GM19328 (cell line): ENCODE measurements around the gene CIRBP.
A peak's percentile ranks its signal among the peaks of the same experiment; 100 is the strongest.

Experiments used
- ATAC-seq: cut with Tn5 transposase; IDR thresholded peaks from one replicate; pipeline ENCODE4 v1.9.1; 2021; ENCODE audit warnings: mild to moderate bottlenecking, moderate library complexity; ENCODE audit not compliant: unreplicated experiment

CIRBP gene

DNA sequence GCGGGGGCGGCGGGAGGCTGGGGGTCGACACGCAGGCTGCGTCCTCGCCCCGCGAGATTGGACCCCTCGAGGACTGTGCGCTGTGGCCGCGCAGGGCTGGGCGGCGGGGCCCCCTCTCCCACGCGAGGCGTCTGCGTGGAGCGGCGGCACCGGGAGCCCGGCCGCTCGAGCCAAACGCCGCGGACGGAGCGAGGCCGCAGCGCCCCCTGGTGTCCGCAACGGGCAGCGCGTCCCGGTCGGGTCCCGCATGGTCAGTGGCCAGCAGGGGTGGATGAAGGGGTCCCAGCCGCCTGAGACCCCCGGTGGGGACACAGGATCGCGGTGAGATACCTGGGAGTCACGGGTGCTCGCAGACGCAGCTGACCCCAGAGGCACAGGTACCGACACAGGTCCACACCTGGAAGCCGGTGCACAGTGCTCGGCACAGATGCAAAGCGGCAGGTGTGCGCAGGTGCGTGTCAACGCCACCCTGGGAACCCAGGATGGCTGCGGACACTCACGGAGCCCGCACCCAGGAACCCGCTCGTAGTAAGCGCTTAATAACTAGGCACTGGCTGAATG lies 2.1 kb upstream of the CIRBP start:
- peak; percentile 11 for ATAC-seq

DNA sequence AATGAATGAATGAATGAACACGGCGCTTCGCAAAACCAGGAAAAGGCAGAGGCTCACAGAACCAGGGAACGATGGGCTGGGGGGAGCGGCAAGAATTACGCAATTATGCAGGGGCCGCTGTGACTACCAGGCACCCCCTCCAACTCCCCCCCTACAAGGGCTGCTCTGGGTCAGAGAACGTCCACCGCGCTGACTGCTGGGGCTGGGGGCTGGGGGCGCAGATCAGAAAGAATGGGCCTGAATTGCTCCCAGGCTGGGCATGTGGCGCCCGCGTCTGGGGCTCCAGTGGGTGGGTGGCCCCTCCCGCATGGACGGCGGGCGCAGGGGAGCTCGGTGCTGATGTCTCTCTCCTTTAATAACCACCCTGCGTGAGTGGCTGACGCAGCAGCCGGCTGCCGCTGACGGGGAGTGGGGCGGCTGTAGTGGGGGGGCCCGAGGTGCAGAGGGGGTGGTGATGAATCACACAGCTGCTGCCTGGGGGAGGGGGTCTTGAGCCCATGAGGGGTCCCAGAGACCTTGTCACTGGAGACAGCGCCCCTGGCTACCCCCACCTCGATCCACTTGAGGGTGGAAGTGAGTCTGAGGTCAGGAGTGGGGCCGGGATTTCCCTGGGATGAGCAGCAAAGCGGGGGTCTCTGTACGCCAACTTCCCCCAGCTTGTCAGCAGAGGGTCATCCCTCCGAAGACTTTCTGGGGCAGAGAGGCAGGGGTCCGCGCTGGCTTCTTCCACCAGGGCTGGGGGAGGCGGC lies 1.5 kb upstream of the CIRBP start:
- ATAC-seq: no peak

DNA sequence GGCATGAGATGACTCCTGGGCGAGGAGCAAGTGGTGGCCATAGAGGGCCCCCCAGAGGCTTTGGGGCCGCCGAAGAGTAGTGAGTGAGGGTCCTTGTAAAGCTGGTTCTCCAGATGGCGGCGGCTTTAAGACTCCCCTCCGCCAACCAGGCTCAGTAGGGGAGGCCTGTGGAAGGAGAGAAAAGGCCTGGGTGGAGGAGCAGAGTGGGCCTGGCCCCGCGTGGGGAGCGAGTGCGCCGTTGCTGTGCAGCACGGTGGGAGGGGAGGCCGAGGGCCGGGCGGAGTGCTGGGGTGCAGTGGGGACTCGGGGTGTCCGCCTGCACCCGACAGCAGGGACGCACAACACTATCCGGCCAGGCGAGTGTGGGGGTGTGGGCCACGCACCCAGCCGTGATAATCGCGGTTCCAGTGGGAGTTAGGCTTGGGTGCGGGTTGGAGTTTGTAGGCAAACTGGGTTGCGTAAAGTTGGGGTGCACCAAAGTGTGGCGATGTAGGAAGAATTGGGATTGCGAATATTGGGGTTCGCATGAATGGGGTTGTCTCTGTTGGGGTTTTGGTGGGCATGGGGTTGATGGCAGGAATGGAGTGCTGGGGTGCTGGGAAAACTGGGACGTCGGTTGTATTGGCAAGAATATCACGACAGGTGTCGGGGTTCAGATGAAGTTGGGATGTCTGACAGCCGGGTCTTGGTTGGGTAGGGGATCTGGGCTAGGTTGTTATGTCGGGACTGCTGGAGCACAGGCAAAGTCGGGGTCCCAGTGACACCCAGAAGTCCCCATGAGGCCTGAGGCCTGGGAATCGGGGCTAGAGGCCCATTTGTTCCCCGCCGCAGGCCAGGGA lies 687 bp upstream of the CIRBP start:
- no peak for ATAC-seq

DNA sequence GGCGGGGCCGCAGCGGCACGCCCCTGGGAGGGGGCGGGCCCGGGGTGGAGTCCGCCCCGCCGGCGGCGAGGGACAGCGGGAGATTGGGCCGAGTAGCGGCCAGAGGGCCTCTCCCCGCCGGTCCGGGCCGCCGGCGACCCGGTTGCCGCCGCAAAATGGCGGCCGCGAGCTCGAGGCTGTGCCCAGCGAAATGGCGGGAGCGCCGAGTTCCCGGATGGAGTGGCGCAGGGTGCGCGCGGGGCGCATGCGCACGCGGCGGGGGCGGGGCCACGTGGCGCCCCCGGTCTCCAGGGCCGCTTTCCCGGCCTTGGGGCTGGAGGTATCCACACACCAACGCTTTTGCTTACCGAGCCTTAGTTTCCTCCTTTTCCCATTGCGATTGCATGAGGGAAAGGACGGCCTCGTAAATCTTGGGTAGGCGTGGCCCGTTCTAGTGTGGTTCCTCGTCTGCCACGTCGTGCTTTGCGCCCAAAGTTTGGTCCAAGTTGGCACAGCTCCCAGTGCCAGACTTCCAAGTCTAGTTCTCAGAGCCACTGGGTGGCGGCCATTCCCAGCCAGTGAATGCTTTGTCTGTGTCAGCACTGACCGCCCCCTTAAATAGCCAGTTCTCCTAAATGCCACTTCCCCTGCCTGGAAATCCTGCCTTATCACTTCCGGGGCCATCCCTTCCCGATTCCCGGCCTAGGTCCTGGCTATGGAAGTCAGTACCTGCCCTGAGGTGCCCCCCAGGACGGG lies 513 bp downstream of the CIRBP start:
- ATAC-seq: peak; percentile 30

DNA sequence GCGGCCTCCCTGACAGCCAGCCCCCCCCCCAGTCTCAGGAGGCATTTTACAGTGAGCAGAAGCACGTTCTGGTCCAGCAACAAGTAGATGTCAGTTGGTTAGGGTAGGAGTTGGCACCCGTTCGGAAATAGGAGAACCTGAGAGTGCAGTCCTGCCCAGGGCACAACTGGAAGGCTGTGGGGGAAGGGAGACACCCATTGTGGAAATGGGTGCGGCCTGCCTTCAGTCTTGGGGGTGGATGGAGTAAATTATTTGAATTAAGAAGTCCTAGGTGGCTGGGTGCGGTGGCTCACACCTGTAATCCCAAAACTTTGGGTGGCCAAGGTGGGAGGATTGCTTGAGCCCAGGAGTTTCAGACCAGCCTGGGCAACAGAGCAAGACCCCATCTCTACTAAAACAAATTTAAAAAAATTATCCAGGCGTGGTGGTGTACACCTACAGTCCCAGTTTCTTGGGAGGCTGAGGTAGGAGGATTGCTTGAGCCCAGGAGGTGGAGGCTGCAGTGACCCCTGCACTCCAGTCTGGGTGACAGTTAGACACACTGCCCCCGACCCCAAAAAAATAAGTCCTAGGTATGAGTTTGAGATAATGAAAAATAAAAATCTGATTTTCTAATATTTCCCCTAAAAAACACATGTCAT lies 1.2 kb downstream of the CIRBP start:
- ATAC-seq: no peak

DNA sequence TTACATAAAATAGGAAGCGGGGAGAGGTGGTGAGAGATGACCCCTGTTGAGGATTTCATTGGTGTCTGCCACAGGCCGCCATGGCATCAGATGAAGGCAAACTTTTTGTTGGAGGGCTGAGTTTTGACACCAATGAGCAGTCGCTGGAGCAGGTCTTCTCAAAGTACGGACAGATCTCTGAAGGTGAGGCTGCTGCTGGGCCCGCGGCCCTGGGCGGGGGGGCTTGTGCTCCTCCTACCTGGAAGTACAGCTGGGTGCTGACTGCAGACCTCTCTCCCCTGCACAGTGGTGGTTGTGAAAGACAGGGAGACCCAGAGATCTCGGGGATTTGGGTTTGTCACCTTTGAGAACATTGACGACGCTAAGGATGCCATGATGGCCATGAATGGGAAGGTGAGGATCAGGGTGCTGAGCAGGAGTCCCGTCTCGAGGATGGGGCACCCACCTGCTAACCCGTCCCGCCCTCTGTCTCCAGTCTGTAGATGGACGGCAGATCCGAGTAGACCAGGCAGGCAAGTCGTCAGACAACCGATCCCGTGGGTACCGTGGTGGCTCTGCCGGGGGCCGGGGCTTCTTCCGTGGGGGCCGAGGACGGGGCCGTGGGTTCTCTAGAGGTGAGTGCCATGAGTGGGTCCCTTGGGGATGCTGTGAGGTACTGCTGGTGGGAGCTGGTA lies 1.9 kb downstream of the CIRBP start:
- ATAC-seq: no peak

DNA sequence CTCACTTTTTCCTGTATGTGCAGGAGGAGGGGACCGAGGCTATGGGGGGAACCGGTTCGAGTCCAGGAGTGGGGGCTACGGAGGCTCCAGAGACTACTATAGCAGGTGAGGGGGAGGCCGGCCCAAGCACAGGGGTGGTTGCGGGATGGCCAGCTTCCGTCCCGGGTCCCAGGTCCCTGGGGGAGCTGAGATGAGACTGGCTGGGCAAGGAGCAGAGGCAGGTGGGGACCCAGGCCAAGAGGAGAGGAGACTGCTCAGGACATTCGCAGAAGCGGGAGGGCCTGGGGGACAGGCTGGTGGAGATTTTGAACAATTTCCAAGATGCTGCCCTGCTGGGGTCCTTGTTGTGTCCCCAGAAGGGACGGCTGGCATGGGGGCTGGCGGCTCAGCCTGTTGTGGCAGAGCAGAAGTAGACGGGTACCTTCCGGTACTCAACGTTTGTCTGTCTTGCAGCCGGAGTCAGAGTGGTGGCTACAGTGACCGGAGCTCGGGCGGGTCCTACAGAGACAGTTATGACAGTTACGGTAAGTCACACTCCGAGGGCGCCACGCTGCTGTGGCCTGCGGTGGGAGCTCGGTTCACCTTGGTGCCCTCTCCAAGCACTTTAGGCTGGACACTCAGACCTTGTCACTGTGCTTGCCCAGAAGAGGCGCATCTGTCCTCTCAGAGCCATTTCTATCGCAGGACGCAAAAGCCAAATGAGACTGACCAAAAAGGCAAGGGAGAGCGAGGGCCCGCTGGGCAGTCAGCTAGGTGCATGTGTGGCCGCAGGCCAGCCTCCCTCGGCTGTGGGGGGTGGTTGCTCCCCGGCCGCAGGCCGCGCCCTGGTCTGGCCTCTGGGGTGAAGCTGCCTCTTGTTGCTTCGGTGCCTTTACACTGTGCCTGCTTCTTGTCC lies 2.6 kb downstream of the CIRBP start:
- no peak for ATAC-seq

DNA sequence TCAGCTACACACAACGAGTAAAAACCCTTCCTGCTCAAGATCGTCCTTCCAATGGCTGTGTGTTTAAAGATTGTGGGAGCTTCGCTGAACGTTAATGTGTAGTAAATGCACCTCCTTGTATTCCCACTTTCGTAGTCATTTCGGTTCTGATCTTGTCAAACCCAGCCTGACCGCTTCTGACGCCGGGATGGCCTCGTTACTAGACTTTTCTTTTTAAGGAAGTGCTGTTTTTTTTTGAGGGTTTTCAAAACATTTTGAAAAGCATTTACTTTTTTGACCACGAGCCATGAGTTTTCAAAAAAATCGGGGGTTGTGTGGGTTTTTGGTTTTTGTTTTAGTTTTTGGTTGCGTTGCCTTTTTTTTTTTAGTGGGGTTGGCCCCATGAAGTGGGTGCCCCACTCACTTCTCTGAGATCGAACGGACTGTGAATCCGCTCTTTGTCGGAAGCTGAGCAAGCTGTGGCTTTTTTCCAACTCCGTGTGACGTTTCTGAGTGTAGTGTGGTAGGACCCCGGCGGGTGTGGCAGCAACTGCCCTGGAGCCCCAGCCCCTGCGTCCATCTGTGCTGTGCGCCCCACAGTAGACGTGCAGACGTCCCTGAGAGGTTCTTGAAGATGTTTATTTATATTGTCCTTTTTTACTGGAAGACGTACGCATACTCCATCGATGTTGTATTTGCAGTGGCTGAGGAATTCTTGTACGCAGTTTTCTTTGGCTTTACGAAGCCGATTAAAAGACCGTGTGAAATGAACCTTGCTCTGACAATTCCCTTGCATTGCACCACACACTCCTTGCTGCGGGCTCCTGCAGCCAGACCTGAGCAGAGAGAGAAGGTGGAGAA lies 3.5 kb downstream of the CIRBP start:
- no peak for ATAC-seq

DNA sequence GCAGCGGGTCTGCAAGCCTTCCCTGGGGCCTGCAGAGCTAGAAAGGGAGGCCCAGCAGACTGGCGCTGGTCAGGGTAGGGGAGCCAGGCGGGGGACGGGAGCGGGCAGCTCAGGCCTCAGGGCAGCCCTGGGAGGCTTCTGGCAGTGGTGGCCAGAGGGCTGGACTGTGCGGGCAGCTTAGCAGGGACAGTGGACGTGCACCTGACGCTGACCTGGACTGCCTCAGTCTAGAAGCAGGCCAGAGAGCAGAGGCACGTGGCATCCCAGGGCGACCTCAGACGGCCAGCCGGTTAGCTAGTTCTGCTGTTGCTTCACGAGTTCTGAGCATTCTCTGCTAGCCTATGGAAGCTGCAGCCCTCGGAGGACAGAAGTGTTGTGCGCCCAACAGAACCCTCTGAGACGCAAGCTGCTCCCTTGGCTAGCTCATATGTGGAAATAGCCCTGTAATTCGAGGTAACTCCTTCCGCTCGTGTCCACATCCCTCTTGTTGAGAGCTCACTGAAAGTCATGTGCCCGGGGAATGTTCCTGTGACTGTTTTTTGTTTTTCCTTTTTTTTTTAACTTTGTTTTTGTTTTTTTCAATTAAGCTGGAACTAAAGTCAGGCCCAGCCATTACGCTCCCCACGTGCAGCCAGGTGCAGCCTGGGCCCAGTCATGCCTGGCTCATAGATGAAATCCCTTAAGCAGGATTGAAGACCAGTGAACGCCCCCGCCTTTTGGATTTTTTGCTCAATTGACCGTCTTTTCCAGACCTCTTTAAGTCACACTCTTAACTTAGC lies 4.3 kb downstream of the CIRBP start:
- no peak for ATAC-seq

DNA sequence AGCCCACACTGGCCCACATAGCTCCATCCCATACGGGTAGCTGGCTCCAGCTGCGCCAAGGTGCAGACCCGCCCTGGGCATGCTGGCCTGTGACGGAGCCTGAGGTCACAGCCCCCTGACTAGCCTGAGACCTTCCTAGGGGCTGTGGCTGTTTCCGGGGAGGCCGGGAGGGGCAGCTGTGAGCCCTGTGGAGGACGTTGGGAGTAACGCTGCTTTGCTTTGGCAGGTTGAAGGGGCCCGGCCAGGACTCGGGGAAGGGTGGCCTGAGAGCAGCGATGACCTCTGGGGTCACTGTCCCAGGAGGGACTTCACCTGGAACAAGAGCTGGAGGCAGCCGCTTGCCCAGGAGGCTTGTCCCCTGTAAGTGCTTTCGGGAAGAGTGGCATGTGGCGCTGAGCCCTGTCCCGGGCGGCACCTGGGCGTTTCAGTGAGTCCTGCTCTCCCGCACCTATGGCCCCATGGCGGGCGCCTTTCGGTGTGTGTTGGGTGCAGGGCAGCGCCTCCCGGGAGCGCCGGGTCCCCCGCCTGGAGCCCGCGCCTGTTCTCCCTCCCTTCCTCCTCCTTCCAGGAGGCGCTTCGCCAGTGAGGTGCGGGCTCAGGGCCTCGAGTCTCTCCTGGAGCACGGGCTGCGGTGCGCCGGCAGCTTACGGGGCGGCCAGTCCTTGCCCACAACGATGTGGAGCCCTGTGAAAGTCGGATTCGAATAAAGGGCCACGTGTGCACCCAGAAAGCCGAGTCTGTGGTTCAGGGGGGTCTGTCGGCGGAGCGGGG lies 5.1 kb downstream of the CIRBP start:
- ATAC-seq: no peak

DNA sequence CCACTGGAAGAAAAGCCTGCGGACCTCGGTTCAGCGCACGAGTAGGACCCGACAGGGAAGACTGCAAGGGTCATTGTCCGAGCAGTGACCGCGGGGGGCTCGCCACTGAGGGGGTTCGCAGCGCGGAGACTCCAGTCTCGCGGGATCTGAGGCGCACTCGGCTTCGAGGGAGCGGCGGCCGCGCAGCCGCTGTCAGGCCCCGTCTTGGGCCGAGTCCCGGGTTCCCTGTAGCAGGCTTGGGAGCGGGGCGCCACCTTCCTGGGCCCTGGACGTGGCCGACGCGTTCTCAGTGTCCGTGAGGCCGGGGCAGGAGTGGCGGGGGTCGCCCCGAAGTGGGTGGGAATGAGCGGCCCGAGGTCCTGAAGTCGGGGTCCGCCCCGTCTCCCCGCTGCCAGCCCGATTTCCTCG lies 5.7 kb downstream of the CIRBP start:
- no peak for ATAC-seq

DNA sequence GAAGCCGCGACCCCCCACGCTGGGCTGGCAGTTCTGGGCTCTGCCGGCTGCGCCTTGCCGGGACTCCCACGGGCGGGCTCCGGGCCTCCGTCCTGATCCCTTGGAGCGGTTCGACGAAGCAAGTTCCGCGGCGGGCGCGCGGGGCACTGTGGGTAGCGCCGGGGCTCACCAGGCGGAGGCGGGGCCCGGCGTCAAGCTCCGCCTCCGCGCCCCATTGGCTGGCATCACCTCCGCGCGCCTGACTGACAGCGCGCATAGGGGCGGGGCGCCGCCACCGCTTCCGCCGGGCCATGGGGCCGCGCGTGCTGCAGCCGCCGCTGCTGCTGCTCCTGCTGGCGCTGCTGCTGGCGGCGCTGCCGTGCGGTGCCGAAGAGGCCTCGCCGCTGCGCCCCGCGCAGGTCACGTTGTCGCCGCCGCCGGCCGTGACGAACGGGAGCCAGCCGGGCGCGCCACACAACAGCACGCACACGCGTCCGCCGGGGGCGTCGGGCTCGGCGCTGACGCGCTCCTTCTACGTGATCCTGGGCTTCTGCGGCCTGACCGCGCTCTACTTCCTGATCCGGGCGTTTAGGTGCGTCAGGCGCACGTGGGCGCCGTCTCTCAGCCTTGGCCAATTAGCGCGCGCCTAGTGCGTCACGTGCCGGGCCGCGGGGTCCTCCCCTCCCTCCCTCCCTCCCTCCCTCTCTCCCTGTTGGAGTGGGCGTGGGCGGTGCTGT lies 6.3 kb downstream of the CIRBP start, which contains the start of gene FAM174C:
Gene FAM174C (plus strand): TSS at position 271 of the 716 bp plus-strand sequence. CDS start 20 bp downstream, at position 291.
- peak; percentile 79 for ATAC-seq

DNA sequence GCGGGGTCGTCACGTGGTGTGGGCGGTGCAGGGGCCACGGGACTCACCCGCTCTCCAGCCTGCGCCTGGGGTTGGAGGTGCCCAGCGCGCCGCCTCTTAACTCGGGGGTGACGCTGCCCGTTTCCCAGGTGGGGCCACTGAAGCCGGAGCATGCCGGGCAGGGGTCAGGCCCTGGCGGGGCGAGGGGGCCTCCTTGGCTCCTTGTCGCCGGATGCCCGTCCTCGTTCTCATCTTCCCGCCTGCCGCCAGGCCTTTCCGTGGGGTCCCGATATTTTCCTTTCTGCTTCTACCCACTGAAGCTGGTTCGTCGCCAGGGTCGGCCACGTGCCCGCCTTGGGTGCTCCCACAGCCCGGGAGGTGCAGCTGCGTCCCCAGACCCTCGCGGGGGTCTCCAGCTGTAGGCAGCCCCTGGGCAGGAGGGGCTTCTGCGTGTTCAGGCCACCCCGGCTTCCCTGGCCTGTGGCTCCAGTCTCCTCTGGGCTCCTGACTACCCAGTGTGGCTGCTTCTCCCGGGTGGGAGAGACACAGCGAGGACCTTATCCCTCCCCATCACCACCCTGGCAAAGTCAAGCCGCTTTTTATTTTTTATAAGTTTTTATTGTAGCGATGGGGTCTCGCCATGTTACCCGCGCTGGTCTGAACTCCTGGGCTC lies 7.0 kb downstream of the CIRBP start:
- ATAC-seq: no peak

DNA sequence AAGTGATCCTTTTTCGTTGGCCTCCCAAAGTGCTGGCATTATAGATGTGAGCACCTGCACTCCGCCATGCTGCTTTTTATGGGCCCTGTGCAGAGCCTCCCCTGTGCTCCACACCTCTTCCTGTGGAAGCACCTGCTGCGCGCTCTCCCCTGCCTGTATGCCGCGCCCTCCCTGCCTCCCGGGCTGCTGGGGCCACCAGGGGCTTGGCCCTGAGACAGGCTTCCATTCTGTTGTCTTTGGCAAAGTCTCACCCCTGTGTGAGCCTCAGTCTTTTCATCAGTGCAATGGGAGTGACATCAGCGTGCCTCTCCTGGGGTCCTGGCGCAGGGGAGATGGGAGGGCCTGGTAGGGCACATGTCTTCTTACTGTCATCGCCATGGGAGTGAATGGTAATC lies 7.5 kb downstream of the CIRBP start:
- ATAC-seq: no peak

DNA sequence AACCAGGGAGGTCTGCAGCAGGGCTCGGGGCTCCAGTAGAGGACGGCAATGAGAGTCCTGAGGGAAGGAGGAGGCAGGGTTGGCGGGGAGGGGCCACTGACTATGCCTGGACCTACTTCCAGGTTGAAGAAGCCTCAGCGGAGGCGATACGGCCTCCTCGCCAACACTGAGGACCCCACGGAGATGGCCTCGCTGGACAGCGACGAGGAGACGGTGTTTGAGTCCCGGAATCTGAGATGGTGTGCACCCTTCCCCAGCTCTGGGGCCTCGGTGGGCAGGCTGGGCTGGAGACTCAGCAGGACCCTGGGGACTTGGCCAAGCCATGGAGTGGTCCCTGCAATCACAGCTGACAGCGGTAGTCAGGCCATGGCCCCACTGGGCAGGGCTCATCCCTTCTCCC lies 7.9 kb downstream of the CIRBP start:
- no peak for ATAC-seq

DNA sequence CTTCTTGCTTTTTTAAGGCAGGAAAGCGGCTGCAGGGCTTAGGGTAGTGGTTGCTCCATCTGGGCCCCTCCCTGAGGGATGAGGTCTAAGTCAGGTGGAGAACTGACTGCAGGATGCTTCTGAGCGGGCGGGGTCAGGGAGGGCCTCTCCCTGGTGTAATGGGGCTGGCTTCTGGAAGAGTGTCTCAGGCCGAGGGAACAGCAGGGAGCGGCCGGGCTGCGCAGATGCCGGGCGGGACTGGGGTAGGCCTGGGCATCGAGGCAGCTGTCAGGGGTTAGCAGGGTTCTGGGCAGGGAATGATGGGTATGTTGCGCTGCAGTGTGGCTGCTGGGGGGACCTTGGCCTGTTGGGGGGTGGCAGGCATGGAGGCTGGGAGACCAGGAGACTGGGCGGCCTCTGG lies 8.9 kb downstream of the CIRBP start:
- no peak for ATAC-seq
